Adrenal gland (tissue), 12 donors: ENCODE results near the gene OLIG2. TPM values are rescaled to one million over a fixed set of nuclear protein-coding genes. Genes with fewer than 3 reads are reported as not detected.

Experiments
- DNase-seq, 7 donors: peaks; one replicate each; pipeline ENCODE4 v3.0.0-alpha.2; 2019 to 2020
- H3K27ac ChIP-seq, 5 donors: fragments of 200-600 bp; sonication (generic) in 4 of 5; 1 replicate in 3 of 5; 2 replicates in 2 of 5; pipeline versions ENCODE4 v1.5.1 to v1.8.0; 2016 to 2020; ENCODE audit warnings: mild to moderate bottlenecking in 1 of 5
- H3K27me3 ChIP-seq: fragments of 200-600 bp; 2 replicates; pipeline ENCODE4 v1.8.0; 2021
- H3K36me3 ChIP-seq, 2 donors: fragments of 200-600 bp; replicated peaks in 1 of 2; 1 replicate in 1 of 2; 2 replicates in 1 of 2; pipeline versions ENCODE4 v1.5.1 to v1.8.0; 2018 to 2022
- H3K4me1 ChIP-seq, 2 donors: fragments of 200-600 bp; replicated peaks in 1 of 2; 1 replicate in 1 of 2; 2 replicates in 1 of 2; pipeline versions ENCODE4 v1.5.1 to v1.8.0; 2018 to 2021
- H3K4me3 ChIP-seq, 4 donors: fragments of 200-600 bp; sonication (generic) in 3 of 4; one replicate each; pipeline ENCODE4 v1.5.1; 2016 to 2018
- H3K9me3 ChIP-seq, 3 donors: fragments of 200-600 bp; sonication (generic) in 1 of 3; replicated peaks in 1 of 3; 1 replicate in 2 of 3; 2 replicates in 1 of 3; pipeline versions ENCODE4 v1.5.1 to v1.8.0; 2016 to 2021
- POLR2A ChIP-seq, 2 donors: fragments of 450-650 bp; IDR thresholded peaks; one replicate each; pipeline ENCODE4 v1.6.1; 2017; ENCODE audit warnings: antibody characterized with exemption in 2 of 2, mild to moderate bottlenecking in 2 of 2, moderate library complexity in 1 of 2
- WGBS, 4 donors: extraction: QIAGEN DNeasy Blood & Tissue Kit in 2 of 4; methylation state at CpG; one replicate each; pipeline versions ENCODE4 v1.1.5 to v1.1.7; 2013 to 2017; 5-methylcytosine and 5-hydroxymethylcytosine counted together
- intact Hi-C, 2 donors: fragments of 100-400 bp; cut with DNase I; formaldehyde crosslinking; loops; one replicate each; pipeline versions ENCODE4 v1.14.1 to v1.15.0; 2022 to 2023
- polyA plus RNA-seq, 3 donors: library from polyadenylated mRNA; stranded (reverse); fragments of 200-250 nt in 2 of 3; fragments of 350-450 nt in 1 of 3; fragmentation: Illumina TruSeq in 1 of 3; extraction: RNeasy Lipid Tissue Mini Kit (QIAGEN cat#74804) in 1 of 3; gene quantifications; one replicate each; pipeline ENCODE4 v1.2.3, GENCODE V29; 2013 to 2014
- total RNA-seq, 9 donors: library from RNA; depleted of rRNA in 4 of 9; stranded (reverse); fragments of >200 nt in 4 of 9; fragments of 120-200 nt in 1 of 9; fragmentation: NEBNext Ultra II Directional in 1 of 9; extraction: Animal tissue kit (Norgen Biotek cat#: 25700) in 1 of 9; gene quantifications; one replicate each; pipeline versions ENCODE4 v1.1.0 to v1.2.4, GENCODE V29; 2013 to 2023
- TF ChIP-seq, protein P1 (sequence below), 6 experiments: fragments of 450-650 bp in 4 of 6; fragments of 200-600 bp in 2 of 6; sonication (generic) in 1 of 6; IDR thresholded peaks; 1 replicate in 5 of 6; 2 replicates in 1 of 6; pipeline versions ENCODE4 v1.5.1 to v1.8.0; 2016 to 2021; ENCODE audit warnings: antibody characterized with exemption in 6 of 6, mild to moderate bottlenecking in 2 of 6, moderate library complexity in 1 of 6
- donor health status: healthy with polysubstance abuse.
- donor health status: Bipolar disorder and iron deficiency.
- donor health status: DM: yes; HTN: yes; CAD: no.
- donor health status: DM: no; HTN: no; CAD: no.
- donor health status: DM: no; HTN: no; CAD: no.
- donor health status: DM: yes; HTN: yes; CAD: no.

Gene OLIG2
- total and polyA plus RNA-seq, 12 donors: 0.16 TPM; not detected in 11

DNA sequence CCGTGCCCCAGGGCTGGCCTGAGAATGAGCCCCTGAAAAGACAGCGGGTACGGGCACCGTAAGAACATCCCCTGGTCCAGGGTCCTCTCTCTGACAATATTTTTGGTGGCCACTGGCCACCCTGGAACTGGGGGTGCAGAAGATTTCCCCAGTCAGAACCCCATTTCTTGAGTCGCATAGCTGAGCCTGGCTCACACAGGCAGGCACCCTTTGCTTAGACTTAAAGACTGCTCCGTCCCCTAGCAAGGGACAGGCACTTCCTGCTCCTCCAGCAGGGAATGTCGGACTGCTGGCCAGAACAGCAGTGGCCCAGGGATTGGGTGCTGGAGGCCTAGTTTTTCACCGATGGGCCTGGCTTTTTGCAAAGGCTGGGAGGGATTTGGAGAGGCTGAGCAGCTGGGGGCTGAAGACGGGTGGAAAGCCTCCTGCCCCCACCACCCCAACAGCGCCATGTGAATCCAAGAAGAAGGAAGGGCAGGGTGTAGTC is 4.3 kb downstream of the OLIG2 start:
- no peaks in the 10 kb centered on the region for H3K9me3 ChIP-seq
- no peak overlapping the region for H3K27ac ChIP-seq
- 26 to 44% (median 30%) methylated on average over 8 to 10 of the region's 10 CpGs for WGBS, 4 donors
- no peaks in the 10 kb centered on the region for H3K36me3 ChIP-seq
- no peak overlapping the region for H3K4me3 ChIP-seq
- peaks cover 98% of the 10 kb centered on the region for H3K27me3 ChIP-seq
- intact Hi-C loops: no loop called here
- no peak for TF ChIP-seq POLR2A (IDR thresholded peaks at IDR 0.05)
- TF ChIP-seq, protein P1, sequence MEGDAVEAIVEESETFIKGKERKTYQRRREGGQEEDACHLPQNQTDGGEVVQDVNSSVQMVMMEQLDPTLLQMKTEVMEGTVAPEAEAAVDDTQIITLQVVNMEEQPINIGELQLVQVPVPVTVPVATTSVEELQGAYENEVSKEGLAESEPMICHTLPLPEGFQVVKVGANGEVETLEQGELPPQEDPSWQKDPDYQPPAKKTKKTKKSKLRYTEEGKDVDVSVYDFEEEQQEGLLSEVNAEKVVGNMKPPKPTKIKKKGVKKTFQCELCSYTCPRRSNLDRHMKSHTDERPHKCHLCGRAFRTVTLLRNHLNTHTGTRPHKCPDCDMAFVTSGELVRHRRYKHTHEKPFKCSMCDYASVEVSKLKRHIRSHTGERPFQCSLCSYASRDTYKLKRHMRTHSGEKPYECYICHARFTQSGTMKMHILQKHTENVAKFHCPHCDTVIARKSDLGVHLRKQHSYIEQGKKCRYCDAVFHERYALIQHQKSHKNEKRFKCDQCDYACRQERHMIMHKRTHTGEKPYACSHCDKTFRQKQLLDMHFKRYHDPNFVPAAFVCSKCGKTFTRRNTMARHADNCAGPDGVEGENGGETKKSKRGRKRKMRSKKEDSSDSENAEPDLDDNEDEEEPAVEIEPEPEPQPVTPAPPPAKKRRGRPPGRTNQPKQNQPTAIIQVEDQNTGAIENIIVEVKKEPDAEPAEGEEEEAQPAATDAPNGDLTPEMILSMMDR (IDR thresholded peaks at IDR 0.05): no peak
- no peak for DNase-seq
- H3K4me1 ChIP-seq: peaks cover 0 to 11% of the 10 kb centered on the region in 2 donors

DNA sequence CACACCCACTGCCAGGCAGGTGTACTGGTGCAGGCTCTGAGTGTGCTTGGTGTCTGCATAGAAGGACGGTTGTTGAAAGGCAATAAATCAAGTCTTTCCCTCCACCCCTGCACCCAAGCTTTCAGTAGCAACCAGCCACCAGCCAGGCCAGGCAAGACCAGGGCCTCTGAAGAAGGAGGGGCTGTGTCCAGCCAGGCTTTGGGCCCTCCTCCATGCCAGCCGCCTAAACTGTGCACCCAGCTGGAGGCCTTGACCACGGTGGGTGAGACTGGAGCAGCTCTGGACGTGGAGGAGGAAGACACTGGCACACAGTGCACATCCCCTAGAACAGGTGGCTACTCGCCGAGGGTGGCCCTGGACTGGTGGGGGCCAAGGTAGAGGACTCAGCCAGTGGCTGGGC is 4.9 kb downstream of the OLIG2 start:
- no peak for DNase-seq
- peaks cover 0 to 11% of the 10 kb centered on the region in 2 donors for H3K4me1 ChIP-seq
- no peaks in the 10 kb centered on the region for H3K36me3 ChIP-seq
- no peak for TF ChIP-seq POLR2A (IDR thresholded peaks at IDR 0.05)
- TF ChIP-seq, protein P1 (IDR thresholded peaks at IDR 0.05): no peak
- intact Hi-C loops: no loop called here
- H3K4me3 ChIP-seq: no peak overlapping the region
- no peaks in the 10 kb centered on the region for H3K9me3 ChIP-seq
- WGBS, 4 donors: 0 to 27% (median 22%) methylated on average over 1 to 6 of the region's 6 CpGs
- H3K27me3 ChIP-seq: peaks cover 98% of the 10 kb centered on the region
- no peak overlapping the region for H3K27ac ChIP-seq

DNA sequence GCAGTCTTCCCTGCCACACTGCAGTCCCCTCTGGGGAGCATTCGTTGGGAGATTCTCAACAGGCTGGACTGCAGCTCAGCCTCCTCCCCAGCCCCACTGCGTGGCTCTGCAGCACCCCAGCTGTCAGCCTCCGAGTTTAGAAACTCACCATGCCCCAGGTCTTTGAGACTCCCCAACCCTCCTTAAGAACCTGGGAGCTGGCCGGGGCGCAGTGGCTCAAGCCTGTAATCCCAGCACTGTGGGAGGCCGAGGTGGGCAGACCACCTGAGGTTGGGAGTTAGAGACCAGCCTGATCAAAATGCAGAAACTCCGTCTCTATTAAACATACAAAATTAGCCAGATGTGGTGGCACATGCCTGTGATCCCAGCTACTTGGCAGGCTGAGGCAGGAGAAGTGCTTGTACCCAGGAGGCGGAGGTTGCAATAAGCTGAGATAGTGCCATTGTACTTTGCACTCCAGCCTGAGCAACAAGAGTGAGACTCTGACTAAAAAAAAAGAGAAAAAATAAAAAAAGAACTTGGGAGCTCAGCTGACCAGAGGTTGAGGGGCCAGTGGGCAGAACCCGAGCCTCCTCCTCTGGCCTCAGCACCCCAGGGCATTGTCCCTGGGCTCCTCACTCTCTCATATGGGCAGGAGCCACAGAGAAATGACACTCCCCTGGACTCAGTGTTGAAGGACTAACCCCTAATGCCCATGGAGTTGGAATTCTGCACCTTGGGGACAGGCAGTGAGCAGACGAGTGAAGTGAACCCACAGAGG is 5.6 kb downstream of the OLIG2 start:
- DNase-seq: no peak
- no peak overlapping the region for H3K27ac ChIP-seq
- 23 to 35% (median 26%) methylated on average over 2 to 10 of the region's 10 CpGs for WGBS, 4 donors
- peaks cover 0 to 11% of the 10 kb centered on the region in 2 donors for H3K4me1 ChIP-seq
- no peak for TF ChIP-seq POLR2A (IDR thresholded peaks at IDR 0.05)
- TF ChIP-seq, protein P1 (IDR thresholded peaks at IDR 0.05): no peak
- no peaks in the 10 kb centered on the region for H3K9me3 ChIP-seq
- no peaks in the 10 kb centered on the region for H3K36me3 ChIP-seq
- peaks cover 91% of the 10 kb centered on the region for H3K27me3 ChIP-seq
- intact Hi-C loops: no loop called here
- no peak overlapping the region for H3K4me3 ChIP-seq

DNA sequence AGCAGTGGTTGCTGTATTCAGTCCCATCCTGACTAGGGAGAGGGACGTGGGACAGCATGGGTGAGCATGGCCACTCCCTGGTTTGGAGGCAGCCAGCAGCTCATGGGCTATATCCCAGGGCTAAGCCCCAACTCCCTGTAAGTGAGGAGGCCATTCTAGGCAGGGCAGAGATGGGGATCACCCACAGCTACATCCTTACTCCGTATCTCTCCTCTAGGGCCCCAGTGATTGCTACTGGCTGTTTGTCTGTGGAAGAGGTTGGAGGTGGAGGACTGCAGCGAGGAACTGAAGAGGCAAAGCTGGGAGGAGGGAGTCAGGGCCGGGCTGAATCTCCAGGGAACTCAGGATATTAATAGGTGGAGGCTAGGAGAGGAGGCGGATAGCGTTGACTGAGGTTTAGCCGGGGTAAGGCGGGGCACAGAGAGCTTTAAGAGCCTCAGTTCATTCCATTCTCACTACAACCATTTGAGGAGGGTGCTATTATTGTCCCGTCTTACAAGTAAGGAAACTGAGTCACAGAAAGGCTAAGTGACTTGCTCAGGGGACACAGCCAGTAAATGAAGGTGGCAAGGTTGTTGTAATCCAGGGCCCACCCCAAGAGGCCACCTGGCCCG is 6.8 kb downstream of the OLIG2 start:
- H3K9me3 ChIP-seq: no peaks in the 10 kb centered on the region
- no peak overlapping the region for H3K27ac ChIP-seq
- WGBS, 4 donors: 12 to 24% (median 20%) methylated on average over 9 to 10 of the region's 10 CpGs
- intact Hi-C loops: no loop called here
- no peak for DNase-seq
- H3K4me1 ChIP-seq: peaks cover 0 to 11% of the 10 kb centered on the region in 2 donors
- H3K4me3 ChIP-seq: no peak overlapping the region
- no peak for TF ChIP-seq POLR2A (IDR thresholded peaks at IDR 0.05)
- TF ChIP-seq, protein P1 (IDR thresholded peaks at IDR 0.05): no peak
- peaks cover 79% of the 10 kb centered on the region for H3K27me3 ChIP-seq
- H3K36me3 ChIP-seq: no peaks in the 10 kb centered on the region
